ENCODE measurements around the gene SPATA32.

- TF ChIP-seq REST (IDR thresholded peaks at IDR 0.05; ENCODE audit: insufficient read depth in 1 of 2, low read depth in 2 of 2, low read length in 2 of 2) (no peak), TAF1 (IDR thresholded peaks at IDR 0.05; ENCODE audit: borderline replicate concordance, insufficient read depth, low read length) (no peak), POLR2AphosphoS5 (IDR thresholded peaks at IDR 0.05; ENCODE audit: low read depth, low read length) (no peak), FOXP2 (optimal IDR thresholded peaks at IDR 0.05; ENCODE audit: borderline replicate concordance, extremely low read depth, extremely low read length, insufficient read depth) (no peak), SIN3A (IDR thresholded peaks at IDR 0.05; ENCODE audit: borderline replicate concordance, insufficient read depth, low read length) (no peak)
Observed at GRCh38 chr17:45224671-45225050, 37.2 kb downstream of the SPATA32 start.

Measured in PFSK-1 (cell line).